Measurements from ENCODE around the gene PRKCZ.

PRKCZ gene

GRCh38 chr1:2209400-2210083, 159.3 kb downstream of the PRKCZ start:
- H3K27ac ChIP-seq (ENCODE audit: poor library complexity, severe bottlenecking), result peak overlapping the region; percentile 67
- H3K27me3 ChIP-seq (ENCODE audit: insufficient read depth, poor library complexity, severe bottlenecking), result no peaks in the 10 kb centered on the region
- TF ChIP-seq, protein P1, sequence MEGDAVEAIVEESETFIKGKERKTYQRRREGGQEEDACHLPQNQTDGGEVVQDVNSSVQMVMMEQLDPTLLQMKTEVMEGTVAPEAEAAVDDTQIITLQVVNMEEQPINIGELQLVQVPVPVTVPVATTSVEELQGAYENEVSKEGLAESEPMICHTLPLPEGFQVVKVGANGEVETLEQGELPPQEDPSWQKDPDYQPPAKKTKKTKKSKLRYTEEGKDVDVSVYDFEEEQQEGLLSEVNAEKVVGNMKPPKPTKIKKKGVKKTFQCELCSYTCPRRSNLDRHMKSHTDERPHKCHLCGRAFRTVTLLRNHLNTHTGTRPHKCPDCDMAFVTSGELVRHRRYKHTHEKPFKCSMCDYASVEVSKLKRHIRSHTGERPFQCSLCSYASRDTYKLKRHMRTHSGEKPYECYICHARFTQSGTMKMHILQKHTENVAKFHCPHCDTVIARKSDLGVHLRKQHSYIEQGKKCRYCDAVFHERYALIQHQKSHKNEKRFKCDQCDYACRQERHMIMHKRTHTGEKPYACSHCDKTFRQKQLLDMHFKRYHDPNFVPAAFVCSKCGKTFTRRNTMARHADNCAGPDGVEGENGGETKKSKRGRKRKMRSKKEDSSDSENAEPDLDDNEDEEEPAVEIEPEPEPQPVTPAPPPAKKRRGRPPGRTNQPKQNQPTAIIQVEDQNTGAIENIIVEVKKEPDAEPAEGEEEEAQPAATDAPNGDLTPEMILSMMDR (IDR thresholded peaks at IDR 0.05; ENCODE audit: poor library complexity, severe bottlenecking), result no peak
- H3K36me3 ChIP-seq (ENCODE audit: low read depth), result no peaks in the 10 kb centered on the region
- ATAC-seq (ENCODE audit: low read depth), result no peak
- H3K4me3 ChIP-seq (ENCODE audit: severe bottlenecking), result no peak overlapping the region
- no peak for DNase-seq (ENCODE audit: low spot score)
- no peaks in the 10 kb centered on the region for H3K9me3 ChIP-seq (ENCODE audit: severe bottlenecking)
- H3K4me1 ChIP-seq (ENCODE audit: insufficient read depth, poor library complexity, severe bottlenecking), result peaks cover 23% of the 10 kb centered on the region

DNA sequence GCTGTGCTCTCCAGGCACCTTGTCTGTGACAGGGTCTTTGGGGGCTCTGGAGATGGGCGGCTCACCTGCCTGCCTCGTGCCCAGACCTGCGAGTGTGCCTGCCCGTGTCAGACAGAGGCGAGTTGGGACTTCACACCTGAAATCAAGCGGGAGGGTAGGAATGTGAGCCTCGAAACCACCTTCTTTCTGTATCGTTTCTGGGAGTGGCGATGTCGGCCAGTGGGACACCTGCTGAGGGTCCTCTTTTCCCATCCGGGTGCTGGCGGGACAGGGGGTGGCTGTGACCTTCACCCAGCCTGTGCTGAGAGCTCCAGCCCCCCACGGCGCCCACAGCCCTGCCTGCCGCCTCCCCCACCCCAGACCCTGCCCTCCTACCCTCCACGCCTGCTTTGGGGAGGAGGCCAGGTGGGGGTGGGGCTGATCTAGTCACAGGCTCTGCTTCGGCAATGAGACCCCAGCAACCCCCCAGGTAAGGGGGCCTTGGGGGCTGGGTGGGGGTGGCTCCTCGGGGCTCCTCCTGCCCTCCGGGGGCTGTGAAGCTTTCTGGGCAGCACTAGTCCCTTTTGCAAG, 160.0 kb downstream of the PRKCZ start:
- no peak overlapping the region for H3K4me3 ChIP-seq (ENCODE audit: severe bottlenecking)
- H3K4me1 ChIP-seq (ENCODE audit: insufficient read depth, poor library complexity, severe bottlenecking), result peaks cover 23% of the 10 kb centered on the region

DNA sequence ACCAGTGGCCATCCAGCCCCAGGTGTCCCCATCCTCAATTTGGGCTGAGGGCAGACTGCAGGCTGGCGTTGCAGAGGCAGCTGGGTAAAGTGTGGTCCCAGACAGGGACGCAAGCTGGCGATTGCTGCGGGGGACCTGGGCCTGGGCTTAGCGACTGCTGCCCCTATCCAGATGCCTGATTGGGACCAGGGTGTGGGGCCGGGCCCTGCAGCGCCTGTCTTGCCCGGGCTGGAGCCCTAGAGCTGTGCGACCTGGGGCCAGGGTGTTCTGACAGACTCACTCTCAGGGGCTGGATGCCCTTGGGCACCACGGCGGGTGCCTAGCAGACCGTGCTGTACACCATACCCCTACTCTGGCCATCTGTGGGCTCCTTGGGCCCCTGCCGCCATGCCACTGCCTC, 160.6 kb downstream of the PRKCZ start:
- DNase-seq (ENCODE audit: low spot score) (no peak), ATAC-seq (ENCODE audit: low read depth) (no peak)
- no peaks in the 10 kb centered on the region for H3K9me3 ChIP-seq (ENCODE audit: severe bottlenecking)
- peaks cover 23% of the 10 kb centered on the region for H3K4me1 ChIP-seq (ENCODE audit: insufficient read depth, poor library complexity, severe bottlenecking)
- no peaks in the 10 kb centered on the region for H3K36me3 ChIP-seq (ENCODE audit: low read depth)
- no peak overlapping the region for H3K27ac ChIP-seq (ENCODE audit: poor library complexity, severe bottlenecking)
- H3K4me3 ChIP-seq (ENCODE audit: severe bottlenecking), result no peak overlapping the region
- H3K27me3 ChIP-seq (ENCODE audit: insufficient read depth, poor library complexity, severe bottlenecking), result no peaks in the 10 kb centered on the region
- TF ChIP-seq, protein P1 (IDR thresholded peaks at IDR 0.05; ENCODE audit: poor library complexity, severe bottlenecking), result no peak

More for the DNA sequence above, 160.0 kb downstream of the PRKCZ start:
- H3K36me3 ChIP-seq (ENCODE audit: low read depth), result no peaks in the 10 kb centered on the region
- ATAC-seq (ENCODE audit: low read depth) (no peak), DNase-seq (ENCODE audit: low spot score) (no peak)
- TF ChIP-seq, protein P1 (IDR thresholded peaks at IDR 0.05; ENCODE audit: poor library complexity, severe bottlenecking), result no peak
- H3K9me3 ChIP-seq (ENCODE audit: severe bottlenecking), result no peaks in the 10 kb centered on the region
- H3K27ac ChIP-seq (ENCODE audit: poor library complexity, severe bottlenecking), result peak overlapping the region; percentile 67
- H3K27me3 ChIP-seq (ENCODE audit: insufficient read depth, poor library complexity, severe bottlenecking), result no peaks in the 10 kb centered on the region

GRCh38 chr1:2212274-2212531, 162.0 kb downstream of the PRKCZ start:
- Histone ChIP-seq H3K36me3 (ENCODE audit: low read depth) (no peaks in the 10 kb centered on the region), H3K4me3 (ENCODE audit: severe bottlenecking) (no peak overlapping the region), H3K9me3 (ENCODE audit: severe bottlenecking) (no peaks in the 10 kb centered on the region), H3K27me3 (ENCODE audit: insufficient read depth, poor library complexity, severe bottlenecking) (no peaks in the 10 kb centered on the region), H3K4me1 (ENCODE audit: insufficient read depth, poor library complexity, severe bottlenecking) (peaks cover 23% of the 10 kb centered on the region), H3K27ac (ENCODE audit: poor library complexity, severe bottlenecking) (peak overlapping the region; percentile 84)
- ATAC-seq (ENCODE audit: low read depth) (no peak), DNase-seq (ENCODE audit: low spot score) (no peak)
- TF ChIP-seq, protein P1 (IDR thresholded peaks at IDR 0.05; ENCODE audit: poor library complexity, severe bottlenecking), result no peak
